ENCODE data around the gene TTC38.

TTC38 gene

DNA sequence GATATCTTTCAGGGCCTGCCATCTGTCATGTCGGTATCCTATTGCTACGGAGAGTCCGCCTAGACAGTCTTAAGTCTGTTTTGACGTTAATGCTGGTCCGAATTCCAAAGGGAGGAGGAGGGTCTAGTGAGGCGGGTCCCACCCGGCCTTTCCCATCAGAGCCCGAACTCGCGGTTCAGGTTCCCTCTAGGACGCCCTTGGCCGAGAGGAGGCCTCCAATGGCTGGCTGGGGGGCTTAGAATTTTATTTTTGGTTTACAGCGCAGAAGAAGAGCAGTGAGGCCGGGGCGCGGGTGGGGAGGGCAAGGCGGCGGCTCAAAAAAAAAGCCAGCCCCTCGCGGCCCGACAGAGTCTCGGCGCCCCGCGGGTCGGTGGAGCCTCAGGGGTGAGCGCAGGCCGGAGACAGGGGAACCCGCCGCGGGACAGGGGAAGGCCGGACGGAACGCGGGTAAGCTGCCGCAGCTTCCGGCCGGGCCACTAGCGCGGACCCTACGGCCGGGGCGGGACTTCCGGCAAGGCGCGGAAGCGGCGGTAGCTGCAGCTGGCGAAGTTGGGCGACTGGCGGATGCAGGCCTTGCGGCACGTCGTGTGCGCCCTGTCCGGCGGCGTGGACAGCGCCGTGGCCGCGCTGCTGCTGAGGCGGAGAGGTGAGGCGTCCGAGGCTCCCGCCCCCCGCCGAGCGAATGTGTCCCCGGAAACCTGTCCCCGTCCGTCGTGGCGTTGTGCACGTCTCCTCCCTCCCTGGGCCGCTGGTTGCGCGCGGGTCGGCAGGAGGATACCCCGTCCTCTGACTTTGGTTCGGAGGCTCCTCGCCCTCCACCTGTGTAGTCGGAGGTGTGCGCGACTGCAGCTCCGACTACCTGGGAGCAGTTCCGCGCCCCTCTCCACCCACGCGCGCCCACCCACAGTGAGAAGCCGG lies 67.7 kb downstream of the TTC38 start, which contains the start of gene TRMU:
Gene TRMU (plus strand): TSS at position 514 of the 918 bp plus-strand sequence. CDS start 51 bp downstream, at position 565.
- DNase-seq, result peak; percentile 81

DNA sequence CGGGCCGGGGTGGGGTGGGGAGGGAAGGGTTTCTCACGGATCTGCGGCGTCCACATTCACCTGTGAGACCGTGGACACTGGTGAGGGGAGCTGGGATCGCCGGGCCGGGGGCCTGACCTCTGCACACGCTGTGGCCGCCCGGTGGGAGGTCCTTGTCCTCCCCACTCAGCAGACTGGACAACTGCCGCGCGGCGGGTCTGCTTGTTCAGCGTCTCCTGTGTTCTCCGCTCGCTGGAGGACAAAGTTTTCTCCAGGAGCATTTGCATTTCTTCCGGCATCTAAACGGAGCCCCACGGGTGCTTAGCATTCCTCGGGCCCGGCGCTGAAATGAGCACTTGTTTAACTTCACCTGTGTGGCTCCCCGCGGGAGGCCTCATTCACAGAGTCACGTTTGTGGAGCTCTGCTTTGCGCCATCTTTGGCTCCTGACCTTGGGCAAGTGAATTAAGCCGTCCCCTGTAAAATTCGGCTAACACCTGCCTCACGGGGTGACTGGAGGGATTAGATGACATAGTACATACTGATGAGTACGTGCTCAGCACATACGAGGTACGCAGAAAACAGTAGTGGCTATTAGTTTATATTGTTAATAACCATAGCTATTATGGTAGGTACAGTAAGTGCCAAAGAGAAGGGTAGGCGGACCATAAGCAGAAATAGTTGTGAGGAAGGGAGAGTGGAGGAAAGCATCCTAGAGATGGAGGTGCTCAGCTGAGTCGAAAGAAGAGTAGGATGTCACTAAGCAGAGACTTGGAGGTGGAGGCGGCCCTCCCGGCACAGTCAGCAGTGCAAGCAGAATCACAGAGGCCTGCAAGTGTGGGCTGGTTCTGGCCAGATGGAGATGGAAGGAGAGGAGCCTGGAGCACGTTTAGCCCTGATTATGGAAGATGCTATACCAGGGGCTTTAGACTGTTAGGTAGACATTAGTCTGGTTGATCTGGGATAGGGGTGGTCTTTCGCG lies 68.6 kb downstream of the TTC38 start:
- peak; percentile 45 for DNase-seq

GRCh38 chr22:46337870-46338269 lies 70.1 kb downstream of the TTC38 start:
- DNase-seq, result no peak

GRCh38 chr22:46338636-46339035 lies 70.8 kb downstream of the TTC38 start:
- no peak for DNase-seq

DNA sequence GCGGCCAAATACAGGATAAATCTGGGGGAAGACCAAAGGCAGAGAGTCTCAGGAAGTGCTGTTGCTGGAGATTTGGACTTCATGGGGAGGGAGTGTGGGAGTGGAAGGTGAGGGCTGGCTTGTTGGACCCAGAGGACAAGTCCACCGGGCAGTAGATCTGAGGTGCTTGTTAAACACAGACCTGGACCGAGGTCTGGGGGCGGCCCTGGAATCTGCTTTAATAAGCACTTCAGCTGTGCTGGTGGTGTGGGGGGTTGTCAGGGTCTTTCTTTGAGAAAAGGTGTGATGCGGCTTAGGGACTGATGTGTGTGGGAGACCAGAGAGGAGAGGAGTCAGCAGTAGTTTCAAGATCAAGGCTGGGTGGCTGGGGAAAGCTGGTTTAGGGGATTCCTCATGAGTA lies 72.1 kb downstream of the TTC38 start:
- no peak for DNase-seq

- DNase-seq, result no peak
Observed at GRCh38 chr22:46340676-46341075, 72.9 kb downstream of the TTC38 start.
